Nucleus accumbens (tissue), 56 donors: ENCODE measurements around the gene FIGN.

Source experiments
- DNase-seq, 56 donors: peaks; one replicate each; lab custom pipeline; 2025; lab: John Stamatoyannopoulos, UW

FIGN gene

GRCh38 chr2:163591461-163591860 lies 144.3 kb downstream of the FIGN start:
- no peak for DNase-seq

GRCh38 chr2:163580757-163581156 lies 155.1 kb downstream of the FIGN start:
- DNase-seq, result no peak

DNA sequence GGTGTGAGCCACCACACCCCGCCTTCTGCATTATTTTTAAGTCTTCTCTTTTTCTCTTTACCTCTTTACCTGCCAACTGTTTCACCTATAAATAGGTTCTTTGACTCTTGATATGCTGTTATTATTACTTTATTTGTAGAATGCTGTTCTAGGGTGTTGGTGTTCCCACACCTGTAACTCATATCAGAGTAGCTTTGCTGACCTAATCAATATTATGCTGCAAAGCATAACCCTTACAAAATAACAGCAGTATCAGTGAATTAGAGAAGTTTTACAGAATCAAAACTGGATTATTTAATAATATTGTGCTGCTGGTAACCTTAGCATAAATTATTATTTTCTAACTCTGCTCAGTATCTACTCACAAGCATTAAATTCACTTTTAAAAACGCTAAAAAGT lies 161.5 kb downstream of the FIGN start:
- DNase-seq, result no peak

DNA sequence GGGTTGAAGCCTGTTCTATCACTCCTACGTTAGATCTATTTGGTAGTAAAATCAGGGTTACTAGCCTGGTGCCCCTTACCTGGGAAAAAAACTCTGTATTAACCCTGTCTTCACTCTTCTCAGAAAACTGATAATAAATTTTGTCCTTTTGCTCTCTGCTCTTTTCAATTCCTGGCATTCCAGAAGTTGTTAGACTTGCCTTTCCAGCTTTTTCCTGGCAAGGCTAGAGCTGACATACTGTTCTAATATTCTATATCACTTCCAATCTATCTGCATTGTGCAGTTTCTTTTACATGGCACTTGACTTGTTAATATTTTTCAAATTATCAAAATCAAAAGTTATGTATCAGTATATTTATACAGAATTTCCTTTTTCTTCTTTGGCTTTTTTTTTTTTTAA lies 162.2 kb downstream of the FIGN start:
- DNase-seq, result no peak

- no peak for DNase-seq
Observed at GRCh38 chr2:163572850-163573249, 163.0 kb downstream of the FIGN start.

- no peak for DNase-seq
Observed at GRCh38 chr2:163571423-163572102, 164.2 kb downstream of the FIGN start.

- no peak for DNase-seq
Observed at GRCh38 chr2:163570391-163570790, 165.4 kb downstream of the FIGN start.

- peak in 1 of 56 donors; percentile 3 for DNase-seq
Observed at GRCh38 chr2:163565192-163565591, 170.6 kb downstream of the FIGN start.

DNA sequence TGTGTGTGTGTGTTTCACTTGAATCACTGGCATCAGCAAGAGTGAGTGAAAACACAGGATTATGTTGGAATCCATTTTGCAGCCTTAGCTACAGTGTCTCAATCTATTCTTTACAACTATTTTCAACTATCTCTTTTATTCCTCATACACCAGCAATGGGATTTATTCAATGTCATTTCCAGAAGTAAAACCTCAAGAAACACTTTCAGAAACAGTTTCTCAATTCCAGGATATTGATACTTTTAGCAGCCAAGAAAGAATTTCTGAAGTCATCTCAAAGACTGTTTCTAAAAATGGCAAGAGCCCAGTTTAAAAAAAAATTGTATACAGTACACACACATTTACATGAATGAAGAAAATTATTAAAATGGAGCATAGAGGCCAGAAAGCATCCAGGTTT lies 171.6 kb downstream of the FIGN start:
- no peak for DNase-seq

- DNase-seq, result no peak
Observed at GRCh38 chr2:163563336-163563735, 172.5 kb downstream of the FIGN start.

- no peak for DNase-seq
Observed at GRCh38 chr2:163558251-163559021, 177.4 kb downstream of the FIGN start.

GRCh38 chr2:163556511-163556910 lies 179.3 kb downstream of the FIGN start:
- DNase-seq, result no peak

DNA sequence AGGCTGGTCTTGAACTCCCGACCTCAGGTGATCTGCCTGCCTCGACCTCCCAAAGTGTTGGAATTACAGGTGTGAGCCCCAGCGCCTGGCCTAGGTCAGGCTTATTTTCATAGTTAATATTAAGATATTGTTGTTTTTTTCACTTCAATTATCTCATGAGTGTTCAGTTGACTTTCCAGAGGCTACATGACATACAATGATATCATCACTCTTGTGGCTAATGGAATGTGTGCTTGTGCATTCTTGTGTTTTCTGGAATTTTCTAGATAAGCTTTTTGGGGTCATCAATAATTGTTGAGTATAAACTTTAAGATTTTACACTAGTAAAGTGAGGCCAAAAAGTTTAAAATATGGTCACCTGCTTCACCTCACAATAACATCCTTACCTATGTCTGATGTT lies 180.9 kb downstream of the FIGN start:
- DNase-seq, result no peak

DNA sequence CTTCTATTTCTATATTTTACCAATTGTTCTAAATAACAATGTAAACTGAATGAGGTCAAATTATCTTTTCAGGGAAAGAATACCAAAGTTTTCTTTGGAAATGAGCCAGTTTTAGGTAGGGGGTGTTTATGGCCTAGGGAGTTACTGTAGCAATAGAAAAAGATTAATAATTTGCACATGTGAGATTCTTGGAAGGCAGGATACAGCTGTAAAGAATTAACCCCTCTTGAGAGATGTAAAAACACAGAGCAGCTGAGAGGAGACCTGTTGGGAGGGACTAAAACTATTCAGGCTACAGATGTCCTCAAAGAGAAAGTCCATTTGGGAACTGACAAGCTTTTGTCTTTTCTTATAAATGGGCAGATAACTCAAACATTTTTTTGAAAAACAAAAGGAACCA lies 182.2 kb downstream of the FIGN start:
- DNase-seq, result no peak

- DNase-seq, result no peak
Observed at GRCh38 chr2:163552758-163553157, 183.1 kb downstream of the FIGN start.

DNA sequence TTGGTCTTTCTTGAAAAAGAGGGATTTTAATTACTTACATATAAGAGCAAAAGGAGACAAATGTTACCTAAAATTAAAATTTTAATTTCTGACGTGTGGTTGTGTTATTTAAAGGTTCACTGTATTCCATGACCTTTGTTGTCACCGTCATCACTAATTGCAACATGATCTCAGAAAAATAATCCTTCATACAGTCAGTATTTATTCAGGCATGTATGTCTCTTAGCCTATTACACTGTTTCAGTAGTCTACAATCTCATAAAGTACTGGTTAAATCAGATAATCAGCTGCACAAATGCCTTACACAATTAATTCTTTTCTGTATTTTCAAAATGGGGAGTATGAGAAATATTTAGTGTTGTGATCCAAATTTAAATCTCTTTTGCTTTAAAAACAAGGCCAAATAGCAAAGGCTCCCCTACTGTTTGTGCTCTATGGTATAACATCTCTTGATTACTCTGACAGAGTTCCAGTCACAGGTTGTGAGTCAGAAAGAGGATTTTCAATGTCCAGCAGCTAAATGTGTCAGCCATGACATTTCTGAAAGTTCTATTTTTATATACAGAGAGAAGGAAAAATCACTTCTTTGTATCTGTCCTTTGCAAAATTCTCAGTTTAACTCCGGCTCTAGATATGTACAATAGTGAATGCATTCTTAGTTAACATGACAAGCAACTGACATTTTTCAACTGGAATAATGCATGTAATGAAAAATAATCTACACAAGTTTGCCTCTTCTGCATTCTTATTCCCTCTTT lies 184.0 kb downstream of the FIGN start:
- no peak for DNase-seq

- no peak for DNase-seq
Observed at GRCh38 chr2:163548970-163549369, 186.8 kb downstream of the FIGN start.
